HepG2 (cell line): ENCODE measurements around the gene CHST3.

Source experiments
- CHD2 ChIP-seq: IDR thresholded peaks from 2 replicates; pipeline ENCODE4 v1.6.1; 2011; ENCODE audit warnings: low read depth, low read length, improper control_type of control experiment
- PCBP1 ChIP-seq: fragments of 200-400 bp; formaldehyde crosslinking; IDR thresholded peaks from 2 replicates; pipeline ENCODE4 v1.6.1; 2017; ENCODE audit warnings: mild to moderate bottlenecking, low read depth, low read length, borderline replicate concordance
- RAD21 ChIP-seq: fragments of 450-650 bp; formaldehyde crosslinking; IDR thresholded peaks from 2 replicates; pipeline ENCODE4 v1.5.0; 2020; ENCODE audit warnings: mild to moderate bottlenecking
- ZNF24 ChIP-seq: fragments of 450-650 bp; IDR thresholded peaks from 2 replicates; pipeline ENCODE4 v1.6.1; 2017; ENCODE audit warnings: antibody characterized with exemption, mild to moderate bottlenecking
- ZNF678 ChIP-seq: sonication (generic); formaldehyde crosslinking; IDR thresholded peaks from 2 replicates; pipeline ENCODE4 v1.4.0; 2020; ENCODE audit warnings: mild to moderate bottlenecking, missing genetic modification reagents
- TF ChIP-seq, protein P1 (sequence below): sonication (generic); formaldehyde crosslinking; IDR thresholded peaks from 2 replicates; pipeline ENCODE4; 2020; ENCODE audit warnings: missing genetic modification reagents, mild to moderate bottlenecking, borderline replicate concordance
- TF ChIP-seq, protein P2 (sequence below): sonication (generic); formaldehyde crosslinking; IDR thresholded peaks from 2 replicates; pipeline ENCODE4 v1.5.0; 2020; ENCODE audit warnings: mild to moderate bottlenecking, missing genetic modification reagents, moderate library complexity
- TF ChIP-seq, protein P3 (sequence below): sonication (generic); formaldehyde crosslinking; IDR thresholded peaks from 2 replicates; pipeline ENCODE4 v1.9.0; 2021; ENCODE audit warnings: missing genetic modification reagents, borderline replicate concordance
- TF ChIP-seq, protein P4 (sequence below): sonication (generic); formaldehyde crosslinking; IDR thresholded peaks from 2 replicates; pipeline ENCODE4 v1.4.0; 2020; ENCODE audit warnings: missing genetic modification reagents
- TF ChIP-seq, protein P5 (sequence below): sonication (generic); formaldehyde crosslinking; IDR thresholded peaks from 2 replicates; pipeline ENCODE4 v1.4.0; 2020; ENCODE audit warnings: missing genetic modification reagents, borderline replicate concordance

DNA sequence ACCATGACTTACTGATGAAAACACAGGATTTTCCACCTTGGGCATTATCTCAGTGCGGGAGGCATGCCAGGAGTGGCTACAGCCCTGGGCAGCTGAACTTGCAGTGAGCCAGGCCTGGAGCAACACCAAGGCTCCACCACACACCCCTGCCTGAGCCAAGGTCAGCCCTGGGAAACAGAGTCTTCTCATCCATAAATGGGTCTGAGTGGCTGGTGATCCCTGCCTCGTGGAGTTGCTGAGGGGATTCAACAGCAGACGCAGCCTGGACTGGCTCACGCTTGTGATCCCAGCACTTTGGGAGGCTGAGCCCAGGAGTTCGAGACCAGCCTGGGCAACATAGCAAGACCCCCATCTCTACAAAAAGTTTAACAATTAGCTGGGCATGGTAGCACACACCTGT is 91.9 kb downstream of the CHST3 start:
- TF ChIP-seq, protein P1, sequence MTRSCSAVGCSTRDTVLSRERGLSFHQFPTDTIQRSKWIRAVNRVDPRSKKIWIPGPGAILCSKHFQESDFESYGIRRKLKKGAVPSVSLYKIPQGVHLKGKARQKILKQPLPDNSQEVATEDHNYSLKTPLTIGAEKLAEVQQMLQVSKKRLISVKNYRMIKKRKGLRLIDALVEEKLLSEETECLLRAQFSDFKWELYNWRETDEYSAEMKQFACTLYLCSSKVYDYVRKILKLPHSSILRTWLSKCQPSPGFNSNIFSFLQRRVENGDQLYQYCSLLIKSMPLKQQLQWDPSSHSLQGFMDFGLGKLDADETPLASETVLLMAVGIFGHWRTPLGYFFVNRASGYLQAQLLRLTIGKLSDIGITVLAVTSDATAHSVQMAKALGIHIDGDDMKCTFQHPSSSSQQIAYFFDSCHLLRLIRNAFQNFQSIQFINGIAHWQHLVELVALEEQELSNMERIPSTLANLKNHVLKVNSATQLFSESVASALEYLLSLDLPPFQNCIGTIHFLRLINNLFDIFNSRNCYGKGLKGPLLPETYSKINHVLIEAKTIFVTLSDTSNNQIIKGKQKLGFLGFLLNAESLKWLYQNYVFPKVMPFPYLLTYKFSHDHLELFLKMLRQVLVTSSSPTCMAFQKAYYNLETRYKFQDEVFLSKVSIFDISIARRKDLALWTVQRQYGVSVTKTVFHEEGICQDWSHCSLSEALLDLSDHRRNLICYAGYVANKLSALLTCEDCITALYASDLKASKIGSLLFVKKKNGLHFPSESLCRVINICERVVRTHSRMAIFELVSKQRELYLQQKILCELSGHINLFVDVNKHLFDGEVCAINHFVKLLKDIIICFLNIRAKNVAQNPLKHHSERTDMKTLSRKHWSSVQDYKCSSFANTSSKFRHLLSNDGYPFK = no peak
- TF ChIP-seq PCBP1 (no peak), CHD2 (no peak), ZNF24 (no peak), RAD21 (CRISPR knock-in tag) (no peak), ZNF678 (CRISPR knock-in tag) (no peak)
- TF ChIP-seq, protein P2, sequence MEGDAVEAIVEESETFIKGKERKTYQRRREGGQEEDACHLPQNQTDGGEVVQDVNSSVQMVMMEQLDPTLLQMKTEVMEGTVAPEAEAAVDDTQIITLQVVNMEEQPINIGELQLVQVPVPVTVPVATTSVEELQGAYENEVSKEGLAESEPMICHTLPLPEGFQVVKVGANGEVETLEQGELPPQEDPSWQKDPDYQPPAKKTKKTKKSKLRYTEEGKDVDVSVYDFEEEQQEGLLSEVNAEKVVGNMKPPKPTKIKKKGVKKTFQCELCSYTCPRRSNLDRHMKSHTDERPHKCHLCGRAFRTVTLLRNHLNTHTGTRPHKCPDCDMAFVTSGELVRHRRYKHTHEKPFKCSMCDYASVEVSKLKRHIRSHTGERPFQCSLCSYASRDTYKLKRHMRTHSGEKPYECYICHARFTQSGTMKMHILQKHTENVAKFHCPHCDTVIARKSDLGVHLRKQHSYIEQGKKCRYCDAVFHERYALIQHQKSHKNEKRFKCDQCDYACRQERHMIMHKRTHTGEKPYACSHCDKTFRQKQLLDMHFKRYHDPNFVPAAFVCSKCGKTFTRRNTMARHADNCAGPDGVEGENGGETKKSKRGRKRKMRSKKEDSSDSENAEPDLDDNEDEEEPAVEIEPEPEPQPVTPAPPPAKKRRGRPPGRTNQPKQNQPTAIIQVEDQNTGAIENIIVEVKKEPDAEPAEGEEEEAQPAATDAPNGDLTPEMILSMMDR = no peak
- TF ChIP-seq, protein P3, sequence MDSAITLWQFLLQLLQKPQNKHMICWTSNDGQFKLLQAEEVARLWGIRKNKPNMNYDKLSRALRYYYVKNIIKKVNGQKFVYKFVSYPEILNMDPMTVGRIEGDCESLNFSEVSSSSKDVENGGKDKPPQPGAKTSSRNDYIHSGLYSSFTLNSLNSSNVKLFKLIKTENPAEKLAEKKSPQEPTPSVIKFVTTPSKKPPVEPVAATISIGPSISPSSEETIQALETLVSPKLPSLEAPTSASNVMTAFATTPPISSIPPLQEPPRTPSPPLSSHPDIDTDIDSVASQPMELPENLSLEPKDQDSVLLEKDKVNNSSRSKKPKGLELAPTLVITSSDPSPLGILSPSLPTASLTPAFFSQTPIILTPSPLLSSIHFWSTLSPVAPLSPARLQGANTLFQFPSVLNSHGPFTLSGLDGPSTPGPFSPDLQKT (CRISPR knock-in tag) = no peak
- TF ChIP-seq, protein P4, sequence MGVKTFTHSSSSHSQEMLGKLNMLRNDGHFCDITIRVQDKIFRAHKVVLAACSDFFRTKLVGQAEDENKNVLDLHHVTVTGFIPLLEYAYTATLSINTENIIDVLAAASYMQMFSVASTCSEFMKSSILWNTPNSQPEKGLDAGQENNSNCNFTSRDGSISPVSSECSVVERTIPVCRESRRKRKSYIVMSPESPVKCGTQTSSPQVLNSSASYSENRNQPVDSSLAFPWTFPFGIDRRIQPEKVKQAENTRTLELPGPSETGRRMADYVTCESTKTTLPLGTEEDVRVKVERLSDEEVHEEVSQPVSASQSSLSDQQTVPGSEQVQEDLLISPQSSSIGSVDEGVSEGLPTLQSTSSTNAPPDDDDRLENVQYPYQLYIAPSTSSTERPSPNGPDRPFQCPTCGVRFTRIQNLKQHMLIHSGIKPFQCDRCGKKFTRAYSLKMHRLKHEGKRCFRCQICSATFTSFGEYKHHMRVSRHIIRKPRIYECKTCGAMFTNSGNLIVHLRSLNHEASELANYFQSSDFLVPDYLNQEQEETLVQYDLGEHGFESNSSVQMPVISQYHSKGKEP (CRISPR knock-in tag) = no peak
- TF ChIP-seq, protein P5, sequence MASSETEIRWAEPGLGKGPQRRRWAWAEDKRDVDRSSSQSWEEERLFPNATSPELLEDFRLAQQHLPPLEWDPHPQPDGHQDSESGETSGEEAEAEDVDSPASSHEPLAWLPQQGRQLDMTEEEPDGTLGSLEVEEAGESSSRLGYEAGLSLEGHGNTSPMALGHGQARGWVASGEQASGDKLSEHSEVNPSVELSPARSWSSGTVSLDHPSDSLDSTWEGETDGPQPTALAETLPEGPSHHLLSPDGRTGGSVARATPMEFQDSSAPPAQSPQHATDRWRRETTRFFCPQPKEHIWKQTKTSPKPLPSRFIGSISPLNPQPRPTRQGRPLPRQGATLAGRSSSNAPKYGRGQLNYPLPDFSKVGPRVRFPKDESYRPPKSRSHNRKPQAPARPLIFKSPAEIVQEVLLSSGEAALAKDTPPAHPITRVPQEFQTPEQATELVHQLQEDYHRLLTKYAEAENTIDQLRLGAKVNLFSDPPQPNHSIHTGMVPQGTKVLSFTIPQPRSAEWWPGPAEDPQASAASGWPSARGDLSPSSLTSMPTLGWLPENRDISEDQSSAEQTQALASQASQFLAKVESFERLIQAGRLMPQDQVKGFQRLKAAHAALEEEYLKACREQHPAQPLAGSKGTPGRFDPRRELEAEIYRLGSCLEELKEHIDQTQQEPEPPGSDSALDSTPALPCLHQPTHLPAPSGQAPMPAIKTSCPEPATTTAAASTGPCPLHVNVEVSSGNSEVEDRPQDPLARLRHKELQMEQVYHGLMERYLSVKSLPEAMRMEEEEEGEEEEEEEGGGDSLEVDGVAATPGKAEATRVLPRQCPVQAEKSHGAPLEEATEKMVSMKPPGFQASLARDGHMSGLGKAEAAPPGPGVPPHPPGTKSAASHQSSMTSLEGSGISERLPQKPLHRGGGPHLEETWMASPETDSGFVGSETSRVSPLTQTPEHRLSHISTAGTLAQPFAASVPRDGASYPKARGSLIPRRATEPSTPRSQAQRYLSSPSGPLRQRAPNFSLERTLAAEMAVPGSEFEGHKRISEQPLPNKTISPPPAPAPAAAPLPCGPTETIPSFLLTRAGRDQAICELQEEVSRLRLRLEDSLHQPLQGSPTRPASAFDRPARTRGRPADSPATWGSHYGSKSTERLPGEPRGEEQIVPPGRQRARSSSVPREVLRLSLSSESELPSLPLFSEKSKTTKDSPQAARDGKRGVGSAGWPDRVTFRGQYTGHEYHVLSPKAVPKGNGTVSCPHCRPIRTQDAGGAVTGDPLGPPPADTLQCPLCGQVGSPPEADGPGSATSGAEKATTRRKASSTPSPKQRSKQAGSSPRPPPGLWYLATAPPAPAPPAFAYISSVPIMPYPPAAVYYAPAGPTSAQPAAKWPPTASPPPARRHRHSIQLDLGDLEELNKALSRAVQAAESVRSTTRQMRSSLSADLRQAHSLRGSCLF (CRISPR knock-in tag) = no peak
